ENCODE measurements around the gene C16orf46. TPM values are rescaled to one million over a fixed set of nuclear protein-coding genes. Genes with fewer than 3 reads are reported as not detected.

C16orf46 gene
- total and polyA plus RNA-seq, 4 donors, result 0.08 to 1.4 (median 0.45) TPM

DNA sequence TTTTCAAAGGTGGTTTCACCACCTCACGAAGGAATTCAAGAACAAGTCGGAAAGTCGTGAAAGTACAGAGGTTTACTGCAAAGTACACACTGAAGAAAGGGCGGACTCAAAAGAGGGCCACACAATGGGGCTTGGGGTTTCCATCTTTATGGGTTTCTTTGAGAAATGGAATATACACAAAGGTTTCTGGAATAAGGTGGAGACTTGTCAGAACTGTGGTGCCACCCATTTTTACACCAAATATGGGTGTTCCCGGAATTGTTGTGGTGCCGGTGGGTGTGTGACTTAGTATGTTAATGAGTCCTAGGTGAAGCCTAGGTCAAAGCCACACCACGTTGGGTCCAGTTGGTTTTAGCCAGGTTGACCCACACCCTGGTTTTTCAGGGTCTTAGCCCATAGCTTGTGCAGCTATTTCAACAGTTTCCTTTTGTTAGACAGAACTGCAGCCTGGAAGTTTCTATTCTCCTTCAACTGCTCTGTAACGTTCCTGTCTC lies 19.7 kb upstream of the C16orf46 start:
- Histone ChIP-seq H3K27me3 (ENCODE audit: control insufficient read depth in 4 of 4, insufficient read depth in 4 of 4, low read length in 3 of 4) (no peaks in the 10 kb centered on the region), H3K9ac (ENCODE audit: low read depth in 1 of 2, low read length in 2 of 2) (no peak overlapping the region), H3K36me3 (ENCODE audit: control insufficient read depth in 4 of 4, insufficient read depth in 3 of 4, low read depth in 1 of 4, low read length in 3 of 4) (no peaks in the 10 kb centered on the region), H3K4me1 (ENCODE audit: control insufficient read depth in 4 of 4, insufficient read depth in 4 of 4, low read length in 3 of 4) (peaks cover 0 to 18% (median 7%) of the 10 kb centered on the region in 4 donors), H3K27ac (ENCODE audit: low read depth in 1 of 2, low read length in 2 of 2) (peak overlapping the region; percentile 50 to 52), H3K9me3 (ENCODE audit: control insufficient read depth in 4 of 4, low read length in 3 of 4) (no peaks in the 10 kb centered on the region), H3K4me3 (ENCODE audit: low read depth in 1 of 3, low read length in 3 of 3) (peak overlapping the region in 1 of 3 donors; percentile 65)
- peak; percentile 28 for TF ChIP-seq YY1 (IDR thresholded peaks at IDR 0.05)
- TF ChIP-seq NR2F2 (IDR thresholded peaks at IDR 0.05), result no peak
- TF ChIP-seq, protein P1, sequence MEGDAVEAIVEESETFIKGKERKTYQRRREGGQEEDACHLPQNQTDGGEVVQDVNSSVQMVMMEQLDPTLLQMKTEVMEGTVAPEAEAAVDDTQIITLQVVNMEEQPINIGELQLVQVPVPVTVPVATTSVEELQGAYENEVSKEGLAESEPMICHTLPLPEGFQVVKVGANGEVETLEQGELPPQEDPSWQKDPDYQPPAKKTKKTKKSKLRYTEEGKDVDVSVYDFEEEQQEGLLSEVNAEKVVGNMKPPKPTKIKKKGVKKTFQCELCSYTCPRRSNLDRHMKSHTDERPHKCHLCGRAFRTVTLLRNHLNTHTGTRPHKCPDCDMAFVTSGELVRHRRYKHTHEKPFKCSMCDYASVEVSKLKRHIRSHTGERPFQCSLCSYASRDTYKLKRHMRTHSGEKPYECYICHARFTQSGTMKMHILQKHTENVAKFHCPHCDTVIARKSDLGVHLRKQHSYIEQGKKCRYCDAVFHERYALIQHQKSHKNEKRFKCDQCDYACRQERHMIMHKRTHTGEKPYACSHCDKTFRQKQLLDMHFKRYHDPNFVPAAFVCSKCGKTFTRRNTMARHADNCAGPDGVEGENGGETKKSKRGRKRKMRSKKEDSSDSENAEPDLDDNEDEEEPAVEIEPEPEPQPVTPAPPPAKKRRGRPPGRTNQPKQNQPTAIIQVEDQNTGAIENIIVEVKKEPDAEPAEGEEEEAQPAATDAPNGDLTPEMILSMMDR (IDR thresholded peaks at IDR 0.05; ENCODE audit: low read depth, low read length, missing input control), result no peak
- DNase-seq (ENCODE audit: low spot score), result no peak
- WGBS, result 45% methylated on average over 8 of the region's 8 CpGs

DNA sequence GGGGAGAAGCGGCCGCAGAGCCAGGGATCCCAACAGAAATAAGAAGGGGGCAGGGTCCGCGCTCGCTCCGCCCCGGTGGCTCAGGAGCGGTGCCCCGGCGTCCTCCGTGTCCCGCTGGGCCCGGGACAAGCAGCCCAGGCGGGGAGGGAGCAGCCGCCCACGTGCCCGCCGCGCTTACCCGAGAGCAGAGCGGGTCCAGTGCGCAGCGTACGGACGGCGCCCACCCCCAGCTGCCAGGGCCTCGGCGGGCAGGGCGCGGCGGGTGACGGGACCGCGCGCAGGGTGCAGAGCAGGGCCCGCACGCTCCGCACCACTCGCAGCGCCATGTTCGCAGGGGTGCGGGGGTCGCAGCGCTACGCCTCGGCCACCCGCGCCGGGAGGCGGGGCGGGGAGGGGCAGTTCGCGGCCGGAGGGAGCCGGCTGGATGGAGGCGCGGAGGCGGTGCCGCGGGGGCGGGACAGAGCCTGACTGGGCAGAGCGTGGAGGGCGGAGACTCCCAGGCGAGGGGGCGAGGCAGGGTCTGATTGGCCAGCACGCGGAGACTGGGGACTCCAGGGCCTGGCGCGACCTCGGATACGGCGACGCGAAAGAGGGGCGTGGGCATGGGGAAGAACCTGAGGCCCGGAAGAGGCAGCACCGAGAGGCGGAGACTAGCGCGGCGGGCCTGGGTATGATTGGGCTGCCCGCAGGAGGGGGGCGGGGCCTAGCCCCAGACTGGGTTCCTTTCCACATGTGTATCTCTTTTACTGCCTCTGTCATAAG lies 19.1 kb upstream of the C16orf46 start, which contains the start of gene GCSH:
TSS of gene GCSH (minus strand) at position 443 of the 762 bp plus-strand sequence. CDS start at position 326, 117 bp downstream.
- peak; percentile 98 for DNase-seq (ENCODE audit: low spot score)

More for the DNA sequence above, 19.1 kb upstream of the C16orf46 start, which contains the start of gene GCSH:
- Histone ChIP-seq H3K9me3 (ENCODE audit: control insufficient read depth in 4 of 4, low read length in 3 of 4) (no peaks in the 10 kb centered on the region), H3K36me3 (ENCODE audit: control insufficient read depth in 4 of 4, insufficient read depth in 3 of 4, low read depth in 1 of 4, low read length in 3 of 4) (no peaks in the 10 kb centered on the region), H3K4me1 (ENCODE audit: control insufficient read depth in 4 of 4, insufficient read depth in 4 of 4, low read length in 3 of 4) (peaks cover 0 to 18% (median 7%) of the 10 kb centered on the region in 4 donors), H3K4me3 (ENCODE audit: low read depth in 1 of 3, low read length in 3 of 3) (peak within 1 kb of the TSS; percentile 21 to 78 (median 65)), H3K27ac (ENCODE audit: low read depth in 1 of 2, low read length in 2 of 2) (peak within 1 kb of the TSS; percentile 73 to 86), H3K9ac (ENCODE audit: low read depth in 1 of 2, low read length in 2 of 2) (peak within 1 kb of the TSS; percentile 4 to 57), H3K27me3 (ENCODE audit: control insufficient read depth in 4 of 4, insufficient read depth in 4 of 4, low read length in 3 of 4) (no peaks in the 10 kb centered on the region)
- no peak for TF ChIP-seq FOXA1 (IDR thresholded peaks at IDR 0.05)
- TF ChIP-seq MAX (IDR thresholded peaks at IDR 0.05), result peak; percentile 61
- peak; percentile 40 for TF ChIP-seq REST (IDR thresholded peaks at IDR 0.05)
- peak; percentile 79 for TF ChIP-seq SP1 (IDR thresholded peaks at IDR 0.05)
- TF ChIP-seq RXRA (IDR thresholded peaks at IDR 0.05), result peak; percentile 36 to 55
- peak; percentile 62 to 76 for TF ChIP-seq EGR1 (IDR thresholded peaks at IDR 0.05; ENCODE audit: low read depth in 2 of 2)
- TF ChIP-seq GABPA (IDR thresholded peaks at IDR 0.05 in 1 of 2, conservative IDR thresholded peaks at IDR 0.05 in 1 of 2), result peak in 1 of 2 donors; percentile 77
- no peak for TF ChIP-seq JUND (IDR thresholded peaks at IDR 0.05)
- WGBS, result 4% methylated on average over 80 of the region's 83 CpGs

All from liver (tissue), 9 donors.